ENCODE data around the gene RORC.
"Not testable (repeated sequence)": the region's sequence is repeated elsewhere in the genome, so short reads cannot be mapped to it uniquely, and the experiment has no call there.

RORC gene

DNA sequence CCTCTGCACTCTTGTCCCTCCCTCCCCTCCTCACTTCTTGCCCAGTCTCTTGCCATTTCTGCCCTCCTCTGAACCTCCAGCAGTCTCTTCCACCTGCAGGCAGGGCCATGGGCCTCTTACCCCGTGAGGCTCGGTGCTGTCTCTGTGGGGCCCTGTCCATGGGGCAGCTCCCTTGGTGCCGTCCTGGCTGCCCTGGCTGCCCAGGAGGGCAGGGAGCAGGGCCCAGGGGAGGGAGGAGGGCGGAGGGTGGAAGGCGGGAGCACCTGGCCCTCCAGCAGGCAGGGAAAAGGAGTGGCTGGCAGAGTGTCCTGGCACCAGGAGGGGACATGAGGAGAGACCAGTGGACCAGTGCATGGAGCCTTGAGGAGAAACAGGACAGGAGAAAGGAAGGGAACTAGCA is at the start of gene RORC:
TSS of gene RORC (minus strand) at position 198 of the 400 bp plus-strand sequence. CDS start at position 160, 38 bp downstream.
- no peak for DNase-seq (ENCODE audit: low spot score)

- DNase-seq (ENCODE audit: low spot score) = no peak
Measured at GRCh38 chr1:151875419-151876097, 44.0 kb upstream of the RORC start.

DNA sequence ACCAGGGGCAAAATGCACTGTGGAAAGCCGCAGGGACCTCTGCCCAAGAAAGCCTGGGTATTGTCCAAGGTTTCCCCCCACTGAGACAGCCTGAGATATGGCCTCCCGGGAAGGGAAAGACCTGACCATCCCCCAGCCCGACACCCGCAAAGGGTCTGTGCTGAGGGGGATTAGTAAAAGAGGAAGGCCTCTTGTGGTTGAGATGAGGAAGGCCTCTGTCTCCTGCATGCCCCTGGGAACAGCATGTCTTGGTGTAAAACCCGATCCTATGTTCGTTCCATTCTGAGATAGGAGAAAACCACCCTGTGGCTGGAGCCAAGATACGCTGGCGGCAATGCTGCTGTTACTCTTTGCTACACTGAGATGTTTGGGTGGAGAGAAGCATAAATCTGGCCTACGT is 41.2 kb upstream of the RORC start:
- DNase-seq (ENCODE audit: low spot score) = not testable (repeated sequence)

DNA sequence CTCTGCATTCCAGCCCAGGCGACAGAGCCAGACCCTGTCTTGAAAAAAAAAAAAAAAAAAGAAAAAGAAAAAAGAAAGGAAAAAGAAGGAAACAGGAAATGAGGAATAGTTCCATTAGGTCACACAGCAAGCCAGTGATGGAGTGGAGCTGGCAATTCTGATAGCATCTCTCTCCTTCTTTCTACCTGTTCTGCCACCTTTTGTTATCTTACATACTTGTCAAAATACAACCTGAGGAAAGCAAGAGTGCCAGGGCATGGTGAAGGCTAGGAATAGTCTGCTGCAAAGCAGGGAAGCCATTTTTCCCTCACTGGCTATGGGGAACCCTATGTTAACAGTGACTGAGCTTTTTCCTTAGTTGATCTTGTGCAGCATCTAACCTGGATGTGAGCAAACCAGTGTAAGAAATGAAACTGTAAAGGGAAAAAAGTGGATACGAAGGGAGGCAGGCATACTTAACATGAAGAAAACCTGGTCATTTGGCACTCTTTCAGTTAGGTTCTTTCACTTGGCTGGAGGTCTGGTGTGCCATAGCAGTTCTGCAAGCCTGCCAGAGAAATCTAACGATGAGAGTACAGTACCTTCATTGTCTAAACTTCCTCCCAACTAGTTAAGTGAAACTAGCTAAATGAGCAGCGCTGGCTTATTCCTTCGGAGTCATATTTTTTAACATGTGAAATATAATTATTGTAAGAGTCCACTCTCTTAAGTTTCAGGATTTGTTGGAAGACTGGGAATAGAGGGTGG is 39.9 kb upstream of the RORC start:
- DNase-seq (ENCODE audit: low spot score) = no peak

GRCh38 chr1:151868486-151868885 is 36.9 kb upstream of the RORC start:
- no peak for DNase-seq (ENCODE audit: low spot score)

DNA sequence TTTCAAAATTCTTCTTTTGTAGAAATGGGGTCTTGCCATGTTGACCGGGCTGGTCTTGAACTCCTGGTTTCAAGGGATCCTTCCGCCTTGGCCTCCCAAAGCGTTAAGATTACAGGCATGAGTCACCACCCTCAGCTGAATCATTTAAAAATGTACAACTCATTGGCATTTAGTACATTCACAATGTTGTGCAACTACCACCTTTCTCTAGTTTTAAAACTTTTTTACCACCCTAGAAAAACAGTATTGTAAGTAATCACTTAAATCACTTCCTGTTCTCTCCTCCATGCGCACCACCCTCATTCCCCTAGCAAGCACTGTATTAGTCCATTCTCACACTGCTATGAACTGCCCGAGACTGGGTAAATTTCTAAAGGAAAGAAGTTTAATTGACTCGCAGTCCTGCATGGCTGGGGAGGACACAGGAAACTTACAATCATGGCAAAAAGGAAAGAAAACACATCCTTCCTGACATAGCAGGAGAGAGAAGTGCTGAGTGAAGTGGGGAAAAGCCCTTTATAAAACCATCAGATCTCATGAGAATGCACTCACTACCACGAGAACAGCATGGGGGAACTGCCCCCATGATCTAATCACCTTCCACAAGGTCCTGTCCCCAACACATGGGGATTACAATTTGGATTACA is 36.3 kb upstream of the RORC start:
- DNase-seq (ENCODE audit: low spot score) = no peak

GRCh38 chr1:151867321-151867720 is 35.7 kb upstream of the RORC start:
- DNase-seq (ENCODE audit: low spot score) = no peak

GRCh38 chr1:151864411-151864810 is 32.8 kb upstream of the RORC start:
- no peak for DNase-seq (ENCODE audit: low spot score)

DNA sequence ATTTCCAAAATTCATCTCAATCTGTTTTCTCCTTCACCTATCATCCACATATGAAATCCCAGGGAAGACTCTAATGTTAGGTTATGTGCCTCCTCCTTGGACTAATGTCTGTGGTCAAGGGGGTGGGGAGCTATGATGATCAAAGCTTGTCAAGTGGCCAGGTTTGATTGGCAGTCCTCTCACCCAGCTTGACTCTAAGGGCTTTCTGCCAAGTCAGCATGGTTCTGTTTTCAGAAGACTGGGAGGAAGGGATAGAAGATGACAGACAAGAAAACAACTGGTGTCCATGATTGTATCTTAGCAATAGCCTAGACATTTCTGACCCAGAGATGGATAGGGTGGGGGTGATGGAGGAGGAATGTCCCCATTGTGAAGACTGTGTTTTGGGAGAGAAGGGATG is 31.0 kb upstream of the RORC start:
- DNase-seq (ENCODE audit: low spot score) = no peak

DNA sequence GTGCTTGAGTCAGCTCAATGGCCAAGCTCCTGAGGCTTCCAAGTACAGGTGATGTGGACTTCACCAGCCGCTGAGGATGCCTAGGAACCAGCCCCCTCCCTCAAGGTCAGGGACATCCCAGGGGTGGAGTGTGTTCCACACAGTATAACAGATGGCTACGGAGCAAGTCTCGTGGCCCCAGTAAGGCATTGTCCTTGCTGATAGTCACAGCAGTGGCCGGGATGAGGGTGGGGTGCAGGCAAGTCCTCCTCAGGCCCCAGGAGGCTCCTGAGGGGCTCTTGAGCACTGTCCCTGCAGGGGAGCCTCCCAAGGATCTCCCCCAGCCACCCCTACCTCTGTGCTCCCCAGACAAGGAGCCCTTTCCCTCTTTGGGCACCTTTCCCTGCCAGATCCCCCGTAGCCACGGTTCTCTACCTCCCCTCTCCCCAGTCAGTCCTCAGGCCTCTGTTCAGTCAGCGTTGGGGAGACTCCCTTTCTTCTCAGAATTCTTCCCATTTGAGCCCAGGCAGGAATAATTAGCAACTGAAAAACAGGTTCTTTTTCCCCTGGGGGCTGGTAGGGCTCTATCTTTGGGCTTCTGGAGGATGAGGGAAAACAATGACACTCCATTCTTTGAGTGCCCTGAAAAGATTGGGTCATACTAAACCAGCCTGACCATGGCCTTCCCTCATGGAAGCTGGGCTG is 29.0 kb upstream of the RORC start:
- DNase-seq (ENCODE audit: low spot score) = no peak

- no peak for DNase-seq (ENCODE audit: low spot score)
Measured at GRCh38 chr1:151859891-151860293, 28.3 kb upstream of the RORC start.

DNA sequence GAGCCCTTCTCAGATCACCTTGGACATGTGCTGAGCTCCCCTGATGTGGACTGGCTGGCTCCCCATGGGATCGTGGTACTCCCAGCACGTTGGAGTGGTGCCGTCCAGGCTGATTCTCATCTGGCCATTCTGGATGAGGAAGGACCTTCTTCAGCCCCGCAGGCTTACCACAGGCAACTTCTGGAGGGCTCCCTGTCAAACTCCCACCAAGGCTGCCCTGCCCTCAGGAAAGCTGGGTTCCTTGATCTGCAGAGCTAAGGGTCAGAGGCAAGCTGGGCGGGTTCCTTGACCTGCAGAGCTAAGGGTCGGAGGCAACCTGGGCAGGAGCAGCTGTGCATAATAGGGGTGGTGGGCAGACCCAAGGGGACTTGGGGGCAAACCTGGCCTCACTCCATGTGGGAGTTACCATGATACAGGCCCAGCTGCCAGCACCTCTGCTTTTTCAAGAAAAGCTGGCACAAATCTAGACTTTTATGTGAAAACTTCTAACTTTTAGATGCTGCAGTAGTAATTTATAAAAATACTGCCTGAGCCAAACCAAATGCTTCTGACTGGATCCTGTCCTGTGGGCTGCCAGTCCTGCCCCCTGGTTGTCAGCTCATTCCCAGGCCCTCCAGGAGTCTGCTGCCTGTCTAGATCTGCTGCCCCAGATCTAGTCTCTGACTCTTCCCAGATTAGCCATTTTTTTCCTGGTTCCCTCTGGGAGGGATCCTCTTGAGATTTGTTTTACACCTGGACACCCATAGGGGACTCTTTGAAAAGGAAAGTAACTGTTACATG is 27.5 kb upstream of the RORC start:
- no peak for DNase-seq (ENCODE audit: low spot score)

DNA sequence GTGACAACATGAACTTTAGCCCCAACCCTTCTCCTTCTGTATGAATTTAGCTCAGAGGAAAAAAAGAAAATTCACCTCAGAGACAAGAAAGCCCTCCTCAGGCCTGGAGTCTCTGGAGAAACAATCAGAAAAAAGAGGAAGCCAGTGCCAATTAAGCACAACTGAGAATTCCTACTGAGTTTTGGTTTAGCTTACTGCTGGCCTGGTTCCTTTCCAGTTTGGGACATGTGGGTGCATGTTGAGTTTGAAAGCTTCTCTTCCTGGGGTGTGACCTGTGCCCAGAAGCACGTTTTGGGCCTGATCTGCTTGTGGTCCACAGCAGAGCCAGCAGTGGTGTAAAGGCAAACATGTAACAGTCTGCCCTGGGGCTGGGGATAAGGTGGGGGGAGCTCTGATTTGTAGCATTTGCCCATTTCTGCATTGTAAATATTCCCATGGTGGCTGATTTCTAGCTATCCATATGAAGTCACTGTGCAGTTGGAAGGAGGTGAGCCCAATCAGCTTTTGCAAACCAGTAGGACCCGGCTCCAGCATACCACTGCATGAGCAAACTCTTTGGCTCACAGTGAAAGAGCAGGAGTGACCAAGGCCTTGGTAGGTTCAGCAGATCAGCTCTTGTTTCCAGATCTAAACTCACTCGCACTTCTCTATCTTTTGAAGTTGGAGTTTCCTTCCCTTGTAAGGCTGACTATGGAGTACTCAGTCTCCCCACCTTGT is 26.6 kb upstream of the RORC start:
- no peak for DNase-seq (ENCODE audit: low spot score)

GRCh38 chr1:151855933-151856332 is 24.3 kb upstream of the RORC start:
- DNase-seq (ENCODE audit: low spot score) = no peak

DNA sequence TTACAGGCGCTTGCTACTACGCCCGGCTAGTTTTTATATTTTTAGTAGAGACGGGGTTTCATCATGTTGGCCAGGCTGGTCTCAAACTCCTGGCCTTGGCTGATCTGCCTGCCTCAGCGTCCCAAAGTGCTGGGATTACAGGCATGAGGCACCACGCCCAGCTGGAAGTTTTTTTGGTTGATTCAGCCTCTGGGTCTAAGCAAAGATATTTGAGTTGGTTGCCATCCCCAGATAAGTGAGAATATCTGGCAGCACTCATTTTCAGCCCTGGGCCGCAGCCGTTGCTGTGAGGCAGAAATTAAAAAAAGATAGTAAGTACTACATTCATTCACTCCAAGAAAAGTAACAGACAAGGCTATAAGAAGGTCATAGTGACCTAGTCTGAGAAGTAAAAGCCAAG is 23.9 kb upstream of the RORC start:
- not testable (repeated sequence) for DNase-seq (ENCODE audit: low spot score)

DNA sequence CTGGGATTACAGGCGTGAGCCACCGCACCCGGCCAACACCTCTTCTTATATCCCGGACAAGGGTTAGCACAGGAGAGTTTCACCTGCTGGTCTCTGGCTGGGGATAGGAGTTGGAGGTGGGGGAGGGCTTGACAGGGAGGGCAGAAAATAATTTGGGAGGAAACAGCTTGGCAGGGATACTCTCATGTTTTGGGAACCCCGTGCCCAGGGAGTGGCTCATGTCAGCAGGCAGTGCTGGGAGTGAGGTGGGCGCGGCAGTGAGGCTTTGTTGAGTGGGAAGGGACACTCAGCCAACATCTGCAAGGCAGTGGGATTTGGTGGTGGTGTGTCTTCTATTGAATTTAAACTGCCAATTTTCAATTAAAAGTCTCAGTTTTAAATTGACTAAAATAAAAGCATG is 23.1 kb upstream of the RORC start:
- no peak for DNase-seq (ENCODE audit: low spot score)

DNA sequence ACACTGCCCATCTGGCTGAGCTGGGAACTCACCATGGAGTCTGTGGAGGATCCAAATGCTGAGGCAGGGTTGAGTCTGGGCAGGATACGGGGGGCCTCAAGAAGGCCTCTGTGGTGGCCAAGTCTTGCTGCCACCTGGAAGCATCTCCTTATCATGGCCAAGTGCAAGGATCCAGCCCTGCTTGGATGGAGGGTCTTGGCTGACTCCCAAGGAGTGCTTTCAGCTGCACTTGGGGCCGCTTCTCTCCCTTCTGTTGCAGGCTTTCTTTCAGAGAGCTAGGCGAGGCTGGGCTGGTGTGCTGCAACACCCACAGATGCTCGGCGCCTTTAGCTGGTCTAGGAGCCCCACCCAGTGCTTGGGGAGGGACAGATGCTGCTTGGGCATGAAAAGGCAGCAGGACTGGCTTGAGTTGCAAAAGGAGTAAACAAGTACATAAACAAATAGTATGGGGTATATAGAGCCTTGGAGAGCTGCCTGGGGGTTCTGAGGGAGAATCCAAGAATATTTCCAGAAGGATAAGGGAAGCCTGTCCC is 21.9 kb upstream of the RORC start, which contains the start of gene THEM5:
TSS of gene THEM5 (minus strand) at position 302 of the 533 bp plus-strand sequence. CDS start at position 155, 147 bp downstream.
- DNase-seq (ENCODE audit: low spot score) = no peak

- no peak for DNase-seq (ENCODE audit: low spot score)
Measured at GRCh38 chr1:151852733-151853132, 21.1 kb upstream of the RORC start.

DNA sequence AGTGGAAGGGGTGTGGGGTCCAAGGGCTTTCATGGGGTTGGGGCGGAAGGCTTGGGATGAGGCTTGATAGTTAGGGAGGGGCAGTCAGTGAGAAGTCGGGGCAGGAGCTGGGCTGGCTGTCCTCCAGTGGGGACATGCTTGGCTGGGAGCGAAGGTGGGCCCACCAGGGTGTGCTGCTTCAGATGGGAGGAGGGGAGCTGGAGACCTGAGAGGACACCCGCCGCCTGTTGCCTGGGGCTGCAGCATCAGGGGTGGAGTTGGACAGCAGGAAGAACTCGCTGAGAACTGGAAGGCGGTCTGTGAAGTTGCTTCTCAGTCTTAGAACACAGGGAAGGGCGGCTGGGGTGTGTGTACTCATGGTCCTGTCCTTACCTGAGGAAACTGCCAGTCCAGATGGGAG is 20.3 kb upstream of the RORC start:
- no peak for DNase-seq (ENCODE audit: low spot score)

GRCh38 chr1:151849871-151850270 is 18.3 kb upstream of the RORC start:
- no peak for DNase-seq (ENCODE audit: low spot score)

DNA sequence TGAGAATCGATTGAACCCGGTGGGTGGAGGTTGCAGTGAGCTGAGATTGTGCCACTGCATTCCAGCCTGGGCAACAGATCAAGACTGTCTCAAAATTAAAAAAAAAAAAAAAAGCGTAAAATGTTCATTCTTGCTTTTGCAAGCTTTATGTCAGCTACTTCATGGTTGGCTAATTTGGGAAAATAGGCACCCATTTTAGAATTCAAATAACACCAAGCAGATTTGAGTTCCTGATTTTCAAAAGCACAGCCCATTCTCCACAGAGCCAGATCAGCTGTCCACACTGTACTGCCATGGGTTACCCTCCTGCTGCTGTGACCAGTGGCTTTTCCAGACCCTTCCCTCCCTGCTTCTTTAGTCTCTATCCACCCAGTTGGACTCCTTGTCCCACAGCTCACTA is 17.5 kb upstream of the RORC start:
- no peak for DNase-seq (ENCODE audit: low spot score)
